ENCODE data around the gene CITED2.

The CITED2 gene

GRCh38 chr6:139378882-139379341 is 4.5 kb upstream of the CITED2 start:
- WGBS, result 14% methylated on average over 1 of the region's 1 CpG

GRCh38 chr6:139378226-139378625 is 3.8 kb upstream of the CITED2 start:
- no peak overlapping the region for H3K14ac ChIP-seq (ENCODE audit: low read length in 2 of 2)
- no peak for DNase-seq
- no peak overlapping the region for H4K91ac ChIP-seq (ENCODE audit: low read length)
- H2BK5ac ChIP-seq (ENCODE audit: low read depth, low read length, poor library complexity, severe bottlenecking), result no peak overlapping the region
- no peaks in the 10 kb centered on the region for H3K27me3 ChIP-seq (ENCODE audit: control insufficient read depth in 1 of 2, insufficient read depth in 1 of 2, low read length in 2 of 2)
- H2BK12ac ChIP-seq (ENCODE audit: low read length in 2 of 2), result peak overlapping the region in 1 of 2 experiments; percentile 43
- no peak overlapping the region for H3K4me2 ChIP-seq (ENCODE audit: low read length, poor library complexity, severe bottlenecking)
- H3K18ac ChIP-seq (ENCODE audit: low read depth in 1 of 2, low read length in 2 of 2), result no peak overlapping the region
- peaks cover 6% of the 10 kb centered on the region for H3K4me1 ChIP-seq (ENCODE audit: control insufficient read depth, insufficient read depth, low read depth, low read length)
- H3K9ac ChIP-seq (ENCODE audit: low read length), result no peak overlapping the region
- no peak overlapping the region for H4K8ac ChIP-seq (ENCODE audit: low read length)
- no peak overlapping the region for H3K27ac ChIP-seq (ENCODE audit: low read length, poor library complexity, severe bottlenecking)
- H3K4me3 ChIP-seq (ENCODE audit: insufficient read depth in 1 of 2, low read depth in 1 of 2, low read length in 2 of 2), result no peak overlapping the region
- no peak overlapping the region for H2BK15ac ChIP-seq (ENCODE audit: low read depth, poor library complexity, severe bottlenecking)
- H3K36me3 ChIP-seq (ENCODE audit: control insufficient read depth in 1 of 2, insufficient read depth in 2 of 2, low read depth in 1 of 2, low read length in 2 of 2), result peaks cover 0 to 7% of the 10 kb centered on the region in 2 experiments
- H2BK120ac ChIP-seq (ENCODE audit: low read depth, low read length), result no peak overlapping the region
- no peak overlapping the region for H3K23ac ChIP-seq (ENCODE audit: low read length in 2 of 2)
- no peak overlapping the region for H3K4ac ChIP-seq (ENCODE audit: low read depth in 1 of 2, low read length in 2 of 2)
- no peaks in the 10 kb centered on the region for H3K9me3 ChIP-seq (ENCODE audit: control insufficient read depth, low read length)
- peaks cover 3% of the 10 kb centered on the region for H3K79me1 ChIP-seq (replicated peaks; ENCODE audit: low read length, poor library complexity, severe bottlenecking)
- H2AFZ ChIP-seq (ENCODE audit: low read depth, low read length), result no peak overlapping the region
- H2AK5ac ChIP-seq (ENCODE audit: low read length, severe bottlenecking), result no peak overlapping the region

More at GRCh38 chr6:139378882-139379341, 4.5 kb upstream of the CITED2 start:
- Histone ChIP-seq H4K91ac (ENCODE audit: low read length) (no peak overlapping the region), H2BK12ac (ENCODE audit: low read length in 2 of 2) (no peak overlapping the region), H3K27me3 (ENCODE audit: control insufficient read depth in 1 of 2, insufficient read depth in 1 of 2, low read length in 2 of 2) (no peaks in the 10 kb centered on the region), H2BK15ac (ENCODE audit: low read depth, poor library complexity, severe bottlenecking) (no peak overlapping the region), H3K4me1 (ENCODE audit: control insufficient read depth, insufficient read depth, low read depth, low read length) (peaks cover 6% of the 10 kb centered on the region), H3K9me3 (ENCODE audit: control insufficient read depth, low read length) (no peaks in the 10 kb centered on the region), H3K4ac (ENCODE audit: low read depth in 1 of 2, low read length in 2 of 2) (no peak overlapping the region), H2BK5ac (ENCODE audit: low read depth, low read length, poor library complexity, severe bottlenecking) (no peak overlapping the region), H4K8ac (ENCODE audit: low read length) (no peak overlapping the region), H3K4me2 (ENCODE audit: low read length, poor library complexity, severe bottlenecking) (no peak overlapping the region), H3K14ac (ENCODE audit: low read length in 2 of 2) (no peak overlapping the region), H3K9ac (ENCODE audit: low read length) (no peak overlapping the region), H2AK5ac (ENCODE audit: low read length, severe bottlenecking) (no peak overlapping the region), H3K23ac (ENCODE audit: low read length in 2 of 2) (no peak overlapping the region), H3K4me3 (ENCODE audit: insufficient read depth in 1 of 2, low read depth in 1 of 2, low read length in 2 of 2) (no peak overlapping the region), H3K36me3 (ENCODE audit: control insufficient read depth in 1 of 2, insufficient read depth in 2 of 2, low read depth in 1 of 2, low read length in 2 of 2) (peaks cover 0 to under 1% of the 10 kb centered on the region in 2 experiments), H3K18ac (ENCODE audit: low read depth in 1 of 2, low read length in 2 of 2) (peak overlapping the region in 1 of 2 experiments; percentile 14), H2BK120ac (ENCODE audit: low read depth, low read length) (no peak overlapping the region), H3K79me1 (replicated peaks; ENCODE audit: low read length, poor library complexity, severe bottlenecking) (peaks cover 3% of the 10 kb centered on the region), H2AFZ (ENCODE audit: low read depth, low read length) (no peak overlapping the region), H3K27ac (ENCODE audit: low read length, poor library complexity, severe bottlenecking) (no peak overlapping the region)
- no peak for DNase-seq

GRCh38 chr6:139376604-139377218 is 2.3 kb upstream of the CITED2 start:
- peak overlapping the region; percentile 99 for H3K9ac ChIP-seq (ENCODE audit: low read length)
- H3K4me3 ChIP-seq (ENCODE audit: insufficient read depth in 1 of 2, low read depth in 1 of 2, low read length in 2 of 2), result peak overlapping the region in 1 of 2 experiments; percentile 95
- WGBS, result 36% methylated on average over 5 of the region's 5 CpGs

GRCh38 chr6:139376017-139376330 is 1.5 kb upstream of the CITED2 start:
- H3K18ac ChIP-seq (ENCODE audit: low read depth in 1 of 2, low read length in 2 of 2), result peak overlapping the region; percentile 96 to 99
- H3K27ac ChIP-seq (ENCODE audit: low read length, poor library complexity, severe bottlenecking), result peak overlapping the region; percentile 97
- H3K4me1 ChIP-seq (ENCODE audit: control insufficient read depth, insufficient read depth, low read depth, low read length), result peaks cover 6% of the 10 kb centered on the region
- H3K79me1 ChIP-seq (replicated peaks; ENCODE audit: low read length, poor library complexity, severe bottlenecking), result peaks cover 3% of the 10 kb centered on the region
- peak overlapping the region; percentile 71 for H2BK120ac ChIP-seq (ENCODE audit: low read depth, low read length)
- H3K9me3 ChIP-seq (ENCODE audit: control insufficient read depth, low read length), result no peaks in the 10 kb centered on the region
- peak overlapping the region; percentile 70 for H4K8ac ChIP-seq (ENCODE audit: low read length)
- no peak overlapping the region for H2BK15ac ChIP-seq (ENCODE audit: low read depth, poor library complexity, severe bottlenecking)
- H3K4me3 ChIP-seq (ENCODE audit: insufficient read depth in 1 of 2, low read depth in 1 of 2, low read length in 2 of 2), result peak overlapping the region; percentile 72 to 95
- no peaks in the 10 kb centered on the region for H3K27me3 ChIP-seq (ENCODE audit: control insufficient read depth in 1 of 2, insufficient read depth in 1 of 2, low read length in 2 of 2)
- H2BK5ac ChIP-seq (ENCODE audit: low read depth, low read length, poor library complexity, severe bottlenecking), result peak overlapping the region; percentile 91
- H2AFZ ChIP-seq (ENCODE audit: low read depth, low read length), result no peak overlapping the region
- H3K4ac ChIP-seq (ENCODE audit: low read depth in 1 of 2, low read length in 2 of 2), result peak overlapping the region; percentile 79 to 81
- H3K23ac ChIP-seq (ENCODE audit: low read length in 2 of 2), result no peak overlapping the region
- H4K91ac ChIP-seq (ENCODE audit: low read length), result peak overlapping the region; percentile 88
- H3K9ac ChIP-seq (ENCODE audit: low read length), result peak overlapping the region; percentile 99
- H2BK12ac ChIP-seq (ENCODE audit: low read length in 2 of 2), result peak overlapping the region; percentile 75 to 90
- no peak overlapping the region for H3K14ac ChIP-seq (ENCODE audit: low read length in 2 of 2)
- H3K36me3 ChIP-seq (ENCODE audit: control insufficient read depth in 1 of 2, insufficient read depth in 2 of 2, low read depth in 1 of 2, low read length in 2 of 2), result peaks cover 11 to 21% of the 10 kb centered on the region in 2 experiments
- DNase-seq, result peak; percentile 76
- WGBS, result under 1% methylated on average over 8 of the region's 11 CpGs
- peak overlapping the region; percentile 79 for H3K4me2 ChIP-seq (ENCODE audit: low read length, poor library complexity, severe bottlenecking)
- peak overlapping the region; percentile 81 for H2AK5ac ChIP-seq (ENCODE audit: low read length, severe bottlenecking)

More at GRCh38 chr6:139376604-139377218, 2.3 kb upstream of the CITED2 start:
- no peak overlapping the region for H4K91ac ChIP-seq (ENCODE audit: low read length)
- H2BK12ac ChIP-seq (ENCODE audit: low read length in 2 of 2), result peak overlapping the region; percentile 12 to 33
- H2AK5ac ChIP-seq (ENCODE audit: low read length, severe bottlenecking), result peak overlapping the region; percentile 69
- no peaks in the 10 kb centered on the region for H3K9me3 ChIP-seq (ENCODE audit: control insufficient read depth, low read length)
- peak; percentile 55 for DNase-seq
- H3K36me3 ChIP-seq (ENCODE audit: control insufficient read depth in 1 of 2, insufficient read depth in 2 of 2, low read depth in 1 of 2, low read length in 2 of 2), result peaks cover 11 to 14% of the 10 kb centered on the region in 2 experiments
- H4K8ac ChIP-seq (ENCODE audit: low read length), result no peak overlapping the region
- peak overlapping the region in 1 of 2 experiments; percentile 64 for H3K4ac ChIP-seq (ENCODE audit: low read depth in 1 of 2, low read length in 2 of 2)
- H2BK5ac ChIP-seq (ENCODE audit: low read depth, low read length, poor library complexity, severe bottlenecking), result no peak overlapping the region
- no peaks in the 10 kb centered on the region for H3K27me3 ChIP-seq (ENCODE audit: control insufficient read depth in 1 of 2, insufficient read depth in 1 of 2, low read length in 2 of 2)
- H2BK15ac ChIP-seq (ENCODE audit: low read depth, poor library complexity, severe bottlenecking), result no peak overlapping the region
- H3K4me1 ChIP-seq (ENCODE audit: control insufficient read depth, insufficient read depth, low read depth, low read length), result peaks cover 6% of the 10 kb centered on the region
- no peak overlapping the region for H3K14ac ChIP-seq (ENCODE audit: low read length in 2 of 2)
- no peak overlapping the region for H2AFZ ChIP-seq (ENCODE audit: low read depth, low read length)
- H3K4me2 ChIP-seq (ENCODE audit: low read length, poor library complexity, severe bottlenecking), result peak overlapping the region; percentile 79
- no peak overlapping the region for H3K23ac ChIP-seq (ENCODE audit: low read length in 2 of 2)
- peak overlapping the region; percentile 48 to 96 for H3K18ac ChIP-seq (ENCODE audit: low read depth in 1 of 2, low read length in 2 of 2)
- H3K27ac ChIP-seq (ENCODE audit: low read length, poor library complexity, severe bottlenecking), result peak overlapping the region; percentile 97
- peaks cover 3% of the 10 kb centered on the region for H3K79me1 ChIP-seq (replicated peaks; ENCODE audit: low read length, poor library complexity, severe bottlenecking)
- H2BK120ac ChIP-seq (ENCODE audit: low read depth, low read length), result peak overlapping the region; percentile 22
